ENCODE data around the gene ATG12. TPM values are rescaled to one million over a fixed set of nuclear protein-coding genes. Genes with fewer than 3 reads are reported as not detected.

The ATG12 gene
- total and polyA plus RNA-seq, 4 donors, result 14.8 to 43.1 (median 24.1) TPM

DNA sequence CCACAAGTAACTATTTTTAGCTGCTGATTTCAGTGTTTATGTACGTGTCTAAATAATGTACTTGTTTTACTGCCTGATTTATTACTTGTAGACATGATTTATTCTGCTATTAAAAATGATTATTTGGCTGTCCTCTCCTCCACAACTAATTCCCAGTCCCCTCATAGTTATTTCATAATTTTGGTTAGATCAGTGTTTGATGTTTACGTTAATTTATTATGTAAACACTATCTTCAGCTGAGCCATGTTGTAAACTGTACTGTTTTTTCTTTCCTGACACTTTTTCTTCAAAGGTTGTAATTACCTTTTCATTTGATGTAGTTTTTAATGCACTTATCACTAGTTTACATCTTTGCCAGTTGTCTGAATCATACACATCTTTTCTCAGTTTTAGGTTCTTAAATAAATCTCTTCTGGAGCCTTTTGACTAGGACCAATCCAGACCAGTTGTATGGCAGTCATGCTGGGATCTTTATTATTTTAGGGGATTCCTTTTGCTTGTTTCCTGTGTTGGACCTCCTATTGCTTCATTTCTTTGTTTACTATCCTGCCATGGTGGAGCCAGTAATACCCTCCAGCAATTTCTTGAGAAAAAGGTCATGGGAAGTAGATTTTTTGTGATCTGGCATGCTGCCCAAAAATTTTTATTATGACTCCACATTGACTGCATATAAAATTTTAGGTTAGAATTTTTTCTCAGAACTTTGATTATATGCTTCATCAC, 16.4 kb upstream of the ATG12 start:
- no peaks in the 10 kb centered on the region for H3K27me3 ChIP-seq (ENCODE audit: control insufficient read depth in 4 of 4, insufficient read depth in 4 of 4, low read length in 3 of 4)
- TF ChIP-seq JUND (IDR thresholded peaks at IDR 0.05) (no peak), NR2F2 (IDR thresholded peaks at IDR 0.05) (no peak), GABPA (IDR thresholded peaks at IDR 0.05 in 1 of 2, conservative IDR thresholded peaks at IDR 0.05 in 1 of 2) (no peak), RXRA (IDR thresholded peaks at IDR 0.05) (no peak), FOXA2 (IDR thresholded peaks at IDR 0.05) (no peak)
- TF ChIP-seq, protein P1, sequence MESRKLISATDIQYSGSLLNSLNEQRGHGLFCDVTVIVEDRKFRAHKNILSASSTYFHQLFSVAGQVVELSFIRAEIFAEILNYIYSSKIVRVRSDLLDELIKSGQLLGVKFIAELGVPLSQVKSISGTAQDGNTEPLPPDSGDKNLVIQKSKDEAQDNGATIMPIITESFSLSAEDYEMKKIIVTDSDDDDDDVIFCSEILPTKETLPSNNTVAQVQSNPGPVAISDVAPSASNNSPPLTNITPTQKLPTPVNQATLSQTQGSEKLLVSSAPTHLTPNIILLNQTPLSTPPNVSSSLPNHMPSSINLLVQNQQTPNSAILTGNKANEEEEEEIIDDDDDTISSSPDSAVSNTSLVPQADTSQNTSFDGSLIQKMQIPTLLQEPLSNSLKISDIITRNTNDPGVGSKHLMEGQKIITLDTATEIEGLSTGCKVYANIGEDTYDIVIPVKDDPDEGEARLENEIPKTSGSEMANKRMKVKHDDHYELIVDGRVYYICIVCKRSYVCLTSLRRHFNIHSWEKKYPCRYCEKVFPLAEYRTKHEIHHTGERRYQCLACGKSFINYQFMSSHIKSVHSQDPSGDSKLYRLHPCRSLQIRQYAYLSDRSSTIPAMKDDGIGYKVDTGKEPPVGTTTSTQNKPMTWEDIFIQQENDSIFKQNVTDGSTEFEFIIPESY (IDR thresholded peaks at IDR 0.05), result no peak
- TF ChIP-seq, protein P2, sequence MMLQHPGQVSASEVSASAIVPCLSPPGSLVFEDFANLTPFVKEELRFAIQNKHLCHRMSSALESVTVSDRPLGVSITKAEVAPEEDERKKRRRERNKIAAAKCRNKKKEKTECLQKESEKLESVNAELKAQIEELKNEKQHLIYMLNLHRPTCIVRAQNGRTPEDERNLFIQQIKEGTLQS (IDR thresholded peaks at IDR 0.05), result no peak
- peaks cover 0 to 7% (median 2%) of the 10 kb centered on the region in 4 donors for H3K4me1 ChIP-seq (ENCODE audit: control insufficient read depth in 4 of 4, insufficient read depth in 4 of 4, low read length in 3 of 4)
- H3K9me3 ChIP-seq (ENCODE audit: control insufficient read depth in 4 of 4, low read length in 3 of 4), result no peaks in the 10 kb centered on the region
- 81% methylated on average over 2 of the region's 2 CpGs for WGBS
- no peak for DNase-seq (ENCODE audit: low spot score)
- no peak overlapping the region for H3K9ac ChIP-seq (ENCODE audit: low read depth in 1 of 2, low read length in 2 of 2)
- H3K36me3 ChIP-seq (ENCODE audit: control insufficient read depth in 4 of 4, insufficient read depth in 3 of 4, low read depth in 1 of 4, low read length in 3 of 4), result no peaks in the 10 kb centered on the region
- no peak overlapping the region for H3K4me3 ChIP-seq (ENCODE audit: low read depth in 1 of 3, low read length in 3 of 3)
- H3K27ac ChIP-seq (ENCODE audit: low read depth in 1 of 2, low read length in 2 of 2), result no peak overlapping the region

DNA sequence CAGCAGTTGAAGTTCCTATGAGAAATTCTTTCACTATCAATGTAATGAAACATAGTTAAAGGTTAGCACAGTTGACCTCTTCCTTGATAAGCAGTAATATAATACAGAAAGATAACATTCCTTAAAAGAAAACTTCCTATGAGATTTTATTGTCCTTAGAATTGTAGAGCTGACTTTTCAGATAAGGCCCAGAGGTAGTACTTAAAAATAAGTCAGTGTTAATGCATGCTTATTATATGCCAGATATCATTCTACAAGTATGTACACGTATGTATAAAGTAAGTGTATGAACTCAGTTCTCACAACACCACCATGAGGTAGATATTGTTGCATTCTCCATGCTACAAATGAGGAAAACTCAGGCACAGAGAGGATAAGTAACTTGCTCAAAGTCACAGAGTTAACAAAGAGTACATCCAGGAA, 15.7 kb upstream of the ATG12 start:
- Histone ChIP-seq H3K9ac (ENCODE audit: low read depth in 1 of 2, low read length in 2 of 2) (no peak overlapping the region), H3K9me3 (ENCODE audit: control insufficient read depth in 4 of 4, low read length in 3 of 4) (no peaks in the 10 kb centered on the region), H3K36me3 (ENCODE audit: control insufficient read depth in 4 of 4, insufficient read depth in 3 of 4, low read depth in 1 of 4, low read length in 3 of 4) (no peaks in the 10 kb centered on the region), H3K27me3 (ENCODE audit: control insufficient read depth in 4 of 4, insufficient read depth in 4 of 4, low read length in 3 of 4) (no peaks in the 10 kb centered on the region), H3K4me1 (ENCODE audit: control insufficient read depth in 4 of 4, insufficient read depth in 4 of 4, low read length in 3 of 4) (peaks cover 0 to 7% (median 2%) of the 10 kb centered on the region in 4 donors), H3K4me3 (ENCODE audit: low read depth in 1 of 3, low read length in 3 of 3) (no peak overlapping the region), H3K27ac (ENCODE audit: low read depth in 1 of 2, low read length in 2 of 2) (no peak overlapping the region)
- no peak for DNase-seq (ENCODE audit: low spot score)
- TF ChIP-seq RAD21 (IDR thresholded peaks at IDR 0.05) (no peak), SP1 (IDR thresholded peaks at IDR 0.05) (no peak), TAF1 (conservative IDR thresholded peaks at IDR 0.05) (no peak), FOXA2 (IDR thresholded peaks at IDR 0.05) (no peak), YY1 (IDR thresholded peaks at IDR 0.05) (no peak), EGR1 (IDR thresholded peaks at IDR 0.05; ENCODE audit: low read depth in 2 of 2) (no peak), HNF4A (conservative IDR thresholded peaks at IDR 0.05) (no peak), FOXA1 (IDR thresholded peaks at IDR 0.05) (no peak), GABPA (IDR thresholded peaks at IDR 0.05 in 1 of 2, conservative IDR thresholded peaks at IDR 0.05 in 1 of 2) (no peak), JUND (IDR thresholded peaks at IDR 0.05) (no peak), RXRA (IDR thresholded peaks at IDR 0.05) (no peak), HNF4G (IDR thresholded peaks at IDR 0.05) (no peak), NR2F2 (IDR thresholded peaks at IDR 0.05) (no peak)
- TF ChIP-seq, protein P3, sequence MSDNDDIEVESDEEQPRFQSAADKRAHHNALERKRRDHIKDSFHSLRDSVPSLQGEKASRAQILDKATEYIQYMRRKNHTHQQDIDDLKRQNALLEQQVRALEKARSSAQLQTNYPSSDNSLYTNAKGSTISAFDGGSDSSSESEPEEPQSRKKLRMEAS (IDR thresholded peaks at IDR 0.05), result no peak
- TF ChIP-seq, protein P1 (IDR thresholded peaks at IDR 0.05), result no peak
- TF ChIP-seq, protein P2 (IDR thresholded peaks at IDR 0.05), result no peak
- TF ChIP-seq, protein P4, sequence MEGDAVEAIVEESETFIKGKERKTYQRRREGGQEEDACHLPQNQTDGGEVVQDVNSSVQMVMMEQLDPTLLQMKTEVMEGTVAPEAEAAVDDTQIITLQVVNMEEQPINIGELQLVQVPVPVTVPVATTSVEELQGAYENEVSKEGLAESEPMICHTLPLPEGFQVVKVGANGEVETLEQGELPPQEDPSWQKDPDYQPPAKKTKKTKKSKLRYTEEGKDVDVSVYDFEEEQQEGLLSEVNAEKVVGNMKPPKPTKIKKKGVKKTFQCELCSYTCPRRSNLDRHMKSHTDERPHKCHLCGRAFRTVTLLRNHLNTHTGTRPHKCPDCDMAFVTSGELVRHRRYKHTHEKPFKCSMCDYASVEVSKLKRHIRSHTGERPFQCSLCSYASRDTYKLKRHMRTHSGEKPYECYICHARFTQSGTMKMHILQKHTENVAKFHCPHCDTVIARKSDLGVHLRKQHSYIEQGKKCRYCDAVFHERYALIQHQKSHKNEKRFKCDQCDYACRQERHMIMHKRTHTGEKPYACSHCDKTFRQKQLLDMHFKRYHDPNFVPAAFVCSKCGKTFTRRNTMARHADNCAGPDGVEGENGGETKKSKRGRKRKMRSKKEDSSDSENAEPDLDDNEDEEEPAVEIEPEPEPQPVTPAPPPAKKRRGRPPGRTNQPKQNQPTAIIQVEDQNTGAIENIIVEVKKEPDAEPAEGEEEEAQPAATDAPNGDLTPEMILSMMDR (IDR thresholded peaks at IDR 0.05; ENCODE audit: low read depth, low read length, missing input control), result no peak
- TF ChIP-seq, protein P5, sequence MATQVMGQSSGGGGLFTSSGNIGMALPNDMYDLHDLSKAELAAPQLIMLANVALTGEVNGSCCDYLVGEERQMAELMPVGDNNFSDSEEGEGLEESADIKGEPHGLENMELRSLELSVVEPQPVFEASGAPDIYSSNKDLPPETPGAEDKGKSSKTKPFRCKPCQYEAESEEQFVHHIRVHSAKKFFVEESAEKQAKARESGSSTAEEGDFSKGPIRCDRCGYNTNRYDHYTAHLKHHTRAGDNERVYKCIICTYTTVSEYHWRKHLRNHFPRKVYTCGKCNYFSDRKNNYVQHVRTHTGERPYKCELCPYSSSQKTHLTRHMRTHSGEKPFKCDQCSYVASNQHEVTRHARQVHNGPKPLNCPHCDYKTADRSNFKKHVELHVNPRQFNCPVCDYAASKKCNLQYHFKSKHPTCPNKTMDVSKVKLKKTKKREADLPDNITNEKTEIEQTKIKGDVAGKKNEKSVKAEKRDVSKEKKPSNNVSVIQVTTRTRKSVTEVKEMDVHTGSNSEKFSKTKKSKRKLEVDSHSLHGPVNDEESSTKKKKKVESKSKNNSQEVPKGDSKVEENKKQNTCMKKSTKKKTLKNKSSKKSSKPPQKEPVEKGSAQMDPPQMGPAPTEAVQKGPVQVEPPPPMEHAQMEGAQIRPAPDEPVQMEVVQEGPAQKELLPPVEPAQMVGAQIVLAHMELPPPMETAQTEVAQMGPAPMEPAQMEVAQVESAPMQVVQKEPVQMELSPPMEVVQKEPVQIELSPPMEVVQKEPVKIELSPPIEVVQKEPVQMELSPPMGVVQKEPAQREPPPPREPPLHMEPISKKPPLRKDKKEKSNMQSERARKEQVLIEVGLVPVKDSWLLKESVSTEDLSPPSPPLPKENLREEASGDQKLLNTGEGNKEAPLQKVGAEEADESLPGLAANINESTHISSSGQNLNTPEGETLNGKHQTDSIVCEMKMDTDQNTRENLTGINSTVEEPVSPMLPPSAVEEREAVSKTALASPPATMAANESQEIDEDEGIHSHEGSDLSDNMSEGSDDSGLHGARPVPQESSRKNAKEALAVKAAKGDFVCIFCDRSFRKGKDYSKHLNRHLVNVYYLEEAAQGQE (IDR thresholded peaks at IDR 0.05), result no peak
- 86% methylated on average over 1 of the region's 1 CpG for WGBS

All from liver (tissue), 9 donors.